ENCODE data around the gene NUTM1. TPM values are rescaled to one million over a fixed set of nuclear protein-coding genes. Genes with fewer than 3 reads are reported as not detected.

The NUTM1 gene
- total RNA-seq, 4 donors from 2014 or later: 0.10 TPM; not detected in 3

Other genes with a start within 250 kb of the NUTM1 start
- 10 to 100 TPM; 25.8 to 44.8 (median 31.9) TPM for gene EMC7, start 241.5 kb upstream of the NUTM1 start, total RNA-seq
- 1 to 10 TPM in 3 of 4 donors, under 1 TPM in 1; 0.83 to 2.3 (median 1.4) TPM for gene PGBD4, start 241.2 kb upstream of the NUTM1 start, total RNA-seq
- gene KATNBL1, start 133.2 kb upstream of the NUTM1 start, total RNA-seq: 100 to 1,000 TPM in 1 of 4 donors, 10 to 100 TPM in 3; 42.6 to 109 (median 47.8) TPM
- 100 to 1,000 TPM; 101 to 155 (median 120) TPM for gene EMC4, start 118.3 kb upstream of the NUTM1 start, total RNA-seq
- gene SLC12A6, start 5.5 kb upstream of the NUTM1 start, total RNA-seq: 10 to 100 TPM; 18.3 to 78.9 (median 35.9) TPM
- 100 to 1,000 TPM in 3 of 4 donors, 10 to 100 TPM in 1; 88.9 to 196 (median 133) TPM for gene NOP10, start 179 bp upstream of the NUTM1 start, total RNA-seq
- 100 to 1,000 TPM in 1 of 4 donors, 10 to 100 TPM in 3; 23.6 to 105 (median 35.9) TPM for gene LPCAT4, start 23.9 kb downstream of the NUTM1 start, total RNA-seq
- 100 to 1,000 TPM in 1 of 4 donors, 10 to 100 TPM in 3; 19.5 to 155 (median 55.4) TPM for gene GOLGA8A, start 94.5 kb downstream of the NUTM1 start, total RNA-seq
- 100 to 1,000 TPM in 1 of 4 donors, 10 to 100 TPM in 3; 83.2 to 336 (median 98.0) TPM for gene GOLGA8B, start 240.3 kb downstream of the NUTM1 start, total RNA-seq